H1 (cell line): ENCODE results near the gene BRD9. TPM values are rescaled to one million over a fixed set of nuclear protein-coding genes. Genes with fewer than 3 reads are reported as not detected.

Experiments used
- CTCF ChIA-PET: fragments of 300-600 bp; sonication (Branson Sonifier 250); formaldehyde crosslinking; loops from one replicate; lab custom pipeline; 2021; ENCODE audit not compliant: partially characterized antibody; lab: Charles Lee
- POLR2A ChIA-PET: fragments of 300-600 bp; sonication (Branson Sonifier 250); formaldehyde crosslinking; loops from one replicate; lab custom pipeline; 2021; ENCODE audit warnings: inconsistent platforms; ENCODE audit not compliant: partially characterized antibody; lab: Charles Lee
- DNase-seq, 2 experiments: peaks; one replicate each; pipeline versions ENCODE4 v3.0.0 to v3.0.0-alpha.2; 2010 to 2022; ENCODE audit warnings: low spot score in 2 of 2, low read depth in 1 of 2, mixed read lengths in 1 of 2
- FAIRE-seq: peaks from 2 replicates; lab custom pipeline; 2011; peaks lifted over from hg19 to GRCh38; lab: Jason Lieb, UNC
- H2AFZ ChIP-seq: 2 replicates; pipeline ENCODE4 v1.8.1; 2012; ENCODE audit warnings: low read length, inconsistent platforms
- H2AK5ac ChIP-seq: 2 replicates; pipeline ENCODE4 v1.6.1; 2013; ENCODE audit warnings: low read depth, low read length
- H2BK120ac ChIP-seq: replicated peaks from 2 replicates; pipeline ENCODE3; 2013; ENCODE audit warnings: low read depth, low read length, inconsistent platforms
- H2BK12ac ChIP-seq: 2 replicates; pipeline ENCODE4 v1.6.1; 2013; ENCODE audit warnings: low read depth, low read length
- H2BK15ac ChIP-seq: 2 replicates; pipeline ENCODE4 v1.6.1; 2013; ENCODE audit warnings: low read length
- H2BK20ac ChIP-seq: 2 replicates; pipeline ENCODE4 v1.6.1; 2013; ENCODE audit warnings: low read length
- H2BK5ac ChIP-seq: 2 replicates; pipeline ENCODE4 v1.6.1; 2013; ENCODE audit warnings: low read depth, low read length
- H3K14ac ChIP-seq: 2 replicates; pipeline ENCODE4 v1.6.1; 2013; ENCODE audit warnings: inconsistent platforms; ENCODE audit not compliant: insufficient read length
- H3K18ac ChIP-seq: 2 replicates; pipeline ENCODE4 v1.6.1; 2013; ENCODE audit warnings: low read length; ENCODE audit errors: extremely low read depth
- H3K23ac ChIP-seq: 2 replicates; pipeline ENCODE4 v1.6.1; 2013; ENCODE audit warnings: inconsistent platforms; ENCODE audit not compliant: insufficient read length
- H3K23me2 ChIP-seq: 2 replicates; pipeline ENCODE4 v1.6.1; 2013; ENCODE audit warnings: low read depth, low read length
- H3K27ac ChIP-seq: 2 replicates; pipeline ENCODE4 v1.6.1; 2011; ENCODE audit warnings: low read depth, low read length, inconsistent platforms
- H3K27me3 ChIP-seq, 4 experiments: replicated peaks in 1 of 4; 1 replicate in 1 of 4; 2 replicates in 3 of 4; pipeline versions ENCODE4 v1.6.1 to v1.8.1; 2011 to 2013; ENCODE audit warnings: low read length in 3 of 4, mild to moderate bottlenecking in 3 of 4, inconsistent platforms in 2 of 4, mixed read lengths in 2 of 4, moderate library complexity in 1 of 4; ENCODE audit not compliant: control insufficient read depth in 3 of 4, insufficient read depth in 3 of 4; ENCODE audit errors: extremely low read depth in 1 of 4
- H3K36me3 ChIP-seq, 4 experiments: 2 replicates each; pipeline versions ENCODE4 v1.6.1 to v1.8.1; 2011 to 2013; ENCODE audit warnings: mild to moderate bottlenecking in 4 of 4, low read length in 3 of 4, moderate library complexity in 2 of 4, control low read depth in 1 of 4, inconsistent platforms in 1 of 4; ENCODE audit not compliant: insufficient read depth in 4 of 4, control insufficient read depth in 2 of 4
- H3K4ac ChIP-seq: replicated peaks from 2 replicates; pipeline ENCODE3; 2013; ENCODE audit warnings: low read length, low read depth, mixed read lengths, inconsistent platforms; ENCODE audit not compliant: insufficient read length
- H3K4me1 ChIP-seq, 4 experiments: replicated peaks in 1 of 4; 1 replicate in 1 of 4; 2 replicates in 3 of 4; pipeline versions ENCODE4 v1.6.1 to v1.8.1; 2011 to 2013; ENCODE audit warnings: low read length in 3 of 4, inconsistent platforms in 2 of 4, mixed read lengths in 1 of 4; ENCODE audit not compliant: insufficient read depth in 4 of 4, control insufficient read depth in 3 of 4
- H3K4me2 ChIP-seq, 2 experiments: 2 replicates each; pipeline versions ENCODE4 v1.6.1 to v1.8.1; 2011 to 2013; ENCODE audit warnings: low read depth in 2 of 2, low read length in 2 of 2, control low read depth in 1 of 2, inconsistent platforms in 1 of 2, mild to moderate bottlenecking in 1 of 2; ENCODE audit not compliant: insufficient read depth in 1 of 2
- H3K4me3 ChIP-seq, 4 experiments: fragments of 200-600, 300-600 bp in 1 of 4; sonication (generic), shearing (Covaris generic), sonication (Bioruptor Twin) in 1 of 4; 2 replicates each; pipeline versions ENCODE4 v1.5.1 to v1.8.1; 2011 to 2016; ENCODE audit warnings: low read length in 4 of 4, low read depth in 3 of 4, control low read depth in 2 of 4, inconsistent platforms in 2 of 4, mild to moderate bottlenecking in 2 of 4, mixed read lengths in 1 of 4, moderate library complexity in 1 of 4; ENCODE audit not compliant: insufficient read depth in 2 of 4; ENCODE audit errors: extremely low read depth in 1 of 4
- H3K56ac ChIP-seq: replicated peaks from 2 replicates; pipeline ENCODE3; 2013; ENCODE audit warnings: low read depth, mild to moderate bottlenecking, mixed read lengths, low read length, inconsistent platforms; ENCODE audit not compliant: insufficient read length
- H3K79me1 ChIP-seq: 2 replicates; pipeline ENCODE4 v1.6.1; 2013; ENCODE audit warnings: low read depth, low read length, control low read depth
- H3K79me2 ChIP-seq, 2 experiments: 2 replicates each; pipeline versions ENCODE4 v1.6.1 to v1.8.1; 2012 to 2013; ENCODE audit warnings: low read length in 2 of 2, mild to moderate bottlenecking in 2 of 2, inconsistent platforms in 1 of 2; ENCODE audit not compliant: insufficient read depth in 2 of 2, control insufficient read depth in 1 of 2
- H3K9ac ChIP-seq, 4 experiments: replicated peaks in 1 of 4; 1 replicate in 1 of 4; 2 replicates in 3 of 4; pipeline versions ENCODE4 v1.6.1 to v1.8.1; 2011 to 2013; ENCODE audit warnings: low read depth in 3 of 4, low read length in 3 of 4, control low read depth in 2 of 4, mild to moderate bottlenecking in 2 of 4, moderate library complexity in 2 of 4, inconsistent platforms in 1 of 4; ENCODE audit errors: extremely low read depth in 1 of 4
- H3K9me3 ChIP-seq, 2 experiments: 2 replicates each; pipeline versions ENCODE4 v1.6.1 to v1.8.1; 2012 to 2013; ENCODE audit warnings: mild to moderate bottlenecking in 2 of 2, moderate library complexity in 2 of 2, control low read depth in 1 of 2, inconsistent platforms in 1 of 2, low read depth in 1 of 2, low read length in 1 of 2, mixed read lengths in 1 of 2; ENCODE audit not compliant: insufficient read depth in 2 of 2
- H4K20me1 ChIP-seq, 2 experiments: replicated peaks in 1 of 2; 2 replicates each; pipeline versions ENCODE3 to v1.8.1; 2011 to 2013; ENCODE audit warnings: inconsistent platforms in 2 of 2, low read length in 2 of 2, mild to moderate bottlenecking in 1 of 2; ENCODE audit not compliant: insufficient read depth in 2 of 2, control insufficient read depth in 1 of 2
- H4K5ac ChIP-seq: 2 replicates; pipeline ENCODE4 v1.6.1; 2013; ENCODE audit warnings: low read length, low read depth, mixed read lengths, inconsistent platforms; ENCODE audit not compliant: insufficient read length
- H4K8ac ChIP-seq: 2 replicates; pipeline ENCODE4 v1.8.0; 2013; ENCODE audit warnings: mild to moderate bottlenecking, moderate library complexity, low read length, inconsistent platforms; ENCODE audit not compliant: insufficient read depth; ENCODE audit errors: extremely low read depth
- H4K91ac ChIP-seq: replicated peaks from 2 replicates; pipeline ENCODE3; 2013; ENCODE audit warnings: low read length, mixed read lengths, inconsistent platforms; ENCODE audit not compliant: insufficient read length
- ASH2L ChIP-seq: fragments of 200-600, 300-600 bp; sonication (generic); IDR thresholded peaks from one replicate; pipeline ENCODE4 v1.7.1; 2017; ENCODE audit warnings: low read length
- CHD1 ChIP-seq: IDR thresholded peaks from 2 replicates; pipeline ENCODE4 v1.6.1; 2012; ENCODE audit warnings: low read depth, low read length, improper control_type of control experiment
- EGR1 ChIP-seq: IDR thresholded peaks from 2 replicates; pipeline ENCODE4 v1.6.1; 2011; ENCODE audit warnings: low read depth, low read length, borderline replicate concordance
- HDAC2 ChIP-seq, 2 experiments: fragments of 300-600 bp in 1 of 2; sonication (generic) in 1 of 2; IDR thresholded peaks; 2 replicates each; pipeline ENCODE4 v1.6.1; 2011 to 2012; ENCODE audit warnings: low read depth in 2 of 2, low read length in 2 of 2, mild to moderate bottlenecking in 2 of 2, moderate library complexity in 2 of 2, borderline replicate concordance in 1 of 2, inconsistent platforms in 1 of 2
- HDAC6 ChIP-seq: IDR thresholded peaks from one replicate; pipeline ENCODE4 v1.7.1; 2012; ENCODE audit warnings: low read depth, mild to moderate bottlenecking, inconsistent platforms, low read length, moderate library complexity
- KDM5A ChIP-seq: fragments of 200-600 bp; IDR thresholded peaks from 2 replicates; pipeline ENCODE4 v1.7.1; 2012; ENCODE audit warnings: mild to moderate bottlenecking, low read length, inconsistent platforms, mixed read lengths
- POLR2A ChIP-seq, 2 experiments: IDR thresholded peaks; 1 replicate in 1 of 2; 2 replicates in 1 of 2; pipeline ENCODE4 v1.6.1; 2011; ENCODE audit warnings: low read depth in 2 of 2, low read length in 2 of 2, mild to moderate bottlenecking in 2 of 2; ENCODE audit errors: control extremely low read depth in 1 of 2
- RBBP5 ChIP-seq: IDR thresholded peaks from 2 replicates; pipeline ENCODE4 v1.7.1; 2012; ENCODE audit warnings: low read depth, mild to moderate bottlenecking, inconsistent platforms, low read length, moderate library complexity, borderline replicate concordance
- SIN3A ChIP-seq, 2 experiments: IDR thresholded peaks in 1 of 2; conservative IDR thresholded peaks in 1 of 2; 2 replicates each; pipeline ENCODE4 v1.6.1; 2011 to 2012; ENCODE audit warnings: low read length in 2 of 2, improper control_type of control experiment in 1 of 2, low read depth in 1 of 2, mild to moderate bottlenecking in 1 of 2
- TBP ChIP-seq: IDR thresholded peaks from 2 replicates; pipeline ENCODE4 v1.6.1; 2011; ENCODE audit warnings: low read depth, low read length, improper control_type of control experiment
- ZNF274 ChIP-seq: IDR thresholded peaks from 2 replicates; pipeline ENCODE4 v1.7.0; 2012; ENCODE audit warnings: low read length, borderline replicate concordance; ENCODE audit errors: extremely low read depth
- WGBS, 2 experiments: shearing (Covaris generic) in 1 of 2; methylation state at CpG; one replicate each; pipeline versions ENCODE4 v1.1.6 to v1.1.7; 2013 to 2015; ENCODE audit warnings: low lambda C conversion rate in 2 of 2, mixed read lengths in 2 of 2, inconsistent platforms in 1 of 2, low coverage in 1 of 2, missing lambda C conversion rate in 1 of 2; ENCODE audit not compliant: insufficient replicate concordance in 2 of 2, insufficient coverage in 1 of 2, insufficient read length in 1 of 2; ENCODE audit errors: extremely low coverage in 1 of 2, missing lambda C conversion rate in 1 of 2; 5-methylcytosine and 5-hydroxymethylcytosine counted together
- polyA plus RNA-seq, 7 experiments: library from polyadenylated mRNA; depleted of rRNA in 3 of 7; stranded (reverse) in 5 of 7; unstranded in 2 of 7; fragments of >200 nt in 5 of 7; fragments of 200-250 nt in 2 of 7; gene quantifications; 1 replicate in 5 of 7; 2 replicates in 1 of 7; 4 replicates in 1 of 7; pipeline versions ENCODE4 v1.2.1 to v1.2.3, GENCODE V29; 2011 to 2013; ENCODE audit warnings: missing spikeins in 2 of 7, mixed read lengths in 2 of 7
- total RNA-seq: library from RNA; stranded (reverse); fragmentation: NEBNext Ultra II Directional; extraction: Animal tissue kit (Norgen Biotek cat#: 25700); gene quantifications from 2 replicates; pipeline ENCODE4 v1.2.1, GENCODE V29; 2021

BRD9 gene
- total and polyA plus RNA-seq, 2 of the 8 experiments (the other 6 are each of a cell fraction or from before 2014, with no cell fraction given): 9.3 to 49.4 TPM

GRCh38 chr5:850511-851006 lies 42.0 kb downstream of the BRD9 start, which contains the start of gene ZDHHC11:
Gene ZDHHC11 (minus strand): TSS chr5:850986. CDS start chr5:850602, 384 bp downstream.
- H2BK15ac ChIP-seq: no peak within 1 kb of the TSS
- no peaks in the 10 kb centered on the region for H4K20me1 ChIP-seq
- no peaks in the 10 kb centered on the region for H3K23me2 ChIP-seq
- H3K56ac ChIP-seq: no peak within 1 kb of the TSS
- peak in 1 of 2 experiments; percentile 46 for DNase-seq
- 93% methylated on average over 22 of the region's 27 CpGs; no CpG with 5 or more reads in 1 of the 2 experiments for WGBS, 2 experiments
- ChIA-PET POLR2A (interaction anchor here (0.6 to 2.8 kb wide), 7 partner anchors 9 to 468 kb away, joined by 3 to 20 read pairs (median 4); partner anchors contain the start of genes BRD9 and TRIP13), CTCF (interaction anchor here (1.3 kb wide), 1 partner anchor 25 kb away, joined by 3 read pairs; no protein-coding TSS in a partner anchor)
- H3K18ac ChIP-seq: no peak within 1 kb of the TSS; the same call in 1 of the 2 replicates
- peaks cover 0 to 3% (median 0%) of the 10 kb centered on the region in 4 experiments; a peak in 1 of 7 replicates for H3K4me1 ChIP-seq
- no peak within 1 kb of the TSS for H2AK5ac ChIP-seq
- FAIRE-seq: no peak
- H3K9ac ChIP-seq: no peak within 1 kb of the TSS
- no peak within 1 kb of the TSS for H4K5ac ChIP-seq
- H3K4ac ChIP-seq: no peak within 1 kb of the TSS
- no peak within 1 kb of the TSS for H2BK20ac ChIP-seq
- 0 out of 7 replicates have a peak, but pooled peaks cover 0 to 2% (median 0%) of the 10 kb centered on the region in 4 experiments for H3K27me3 ChIP-seq
- H2BK12ac ChIP-seq: no peak within 1 kb of the TSS
- H3K79me1 ChIP-seq: no peaks in the 10 kb centered on the region
- 0 out of 2 replicates have a peak within 1 kb of the TSS, but pooled peaks have one; percentile 36 for H4K8ac ChIP-seq
- no peak within 1 kb of the TSS for H3K4me3 ChIP-seq
- H2AFZ ChIP-seq: no peak within 1 kb of the TSS
- H3K14ac ChIP-seq: no peak within 1 kb of the TSS
- H3K4me2 ChIP-seq: no peak within 1 kb of the TSS
- no peak within 1 kb of the TSS for H3K27ac ChIP-seq
- no peak within 1 kb of the TSS for H2BK5ac ChIP-seq
- peaks cover 0 to 5% (median 0%) of the 10 kb centered on the region in 4 experiments; a peak in 3 of 8 replicates for H3K36me3 ChIP-seq
- H3K23ac ChIP-seq: no peak within 1 kb of the TSS
- no peaks in the 10 kb centered on the region for H3K9me3 ChIP-seq
- no peaks in the 10 kb centered on the region for H3K79me2 ChIP-seq
- no peak within 1 kb of the TSS for H4K91ac ChIP-seq
- TF ChIP-seq EGR1 (no peak), ASH2L (no peak), CHD1 (no peak), TBP (no peak), POLR2A (IDR thresholded peaks at IDR 0.05; ENCODE audit: control extremely low read depth in 1 of 2, low read depth in 2 of 2, low read length in 2 of 2) (no peak), HDAC6 (no peak), RBBP5 (no peak), SIN3A (conservative IDR thresholded peaks at IDR 0.05 in 1 of 2, IDR thresholded peaks at IDR 0.05 in 1 of 2; ENCODE audit: low read depth in 1 of 2, low read length in 2 of 2) (no peak), ZNF274 (no peak), HDAC2 (IDR thresholded peaks at IDR 0.05; ENCODE audit: borderline replicate concordance in 1 of 2, low read depth in 2 of 2, low read length in 2 of 2) (no peak), KDM5A (no peak)
- TF ChIP-seq, all 59 proteins: peak for 0
- no peak within 1 kb of the TSS for H2BK120ac ChIP-seq
